ENCODE measurements around the gene HES5. TPM values are rescaled to one million over a fixed set of nuclear protein-coding genes. Genes with fewer than 3 reads are reported as not detected.

HES5 gene
- total RNA-seq, 6 experiments from 2014 or later = 0.18 to 0.25 TPM; not detected in 4

GRCh38 chr1:2520206-2520605, 9.9 kb downstream of the HES5 start:
- Histone ChIP-seq H3K9me3 (no peaks in the 10 kb centered on the region), H3K36me3 (peaks cover 6 to 57% (median 27%) of the 10 kb centered on the region in 4 donors), H3K4me3 (no peak overlapping the region), H3K27me3 (no peaks in the 10 kb centered on the region), H3K4me1 (peaks cover 0 to 38% (median 20%) of the 10 kb centered on the region in 4 donors), H3K27ac (no peak overlapping the region)
- ATAC-seq (no peak), DNase-seq (no peak)
- WGBS (ENCODE audit: insufficient coverage, low coverage, low lambda C conversion rate, missing lambda C conversion rate) = no CpG with 5 or more reads among the region's 20 CpGs
- TF ChIP-seq CTCF (IDR thresholded peaks at IDR 0.05) (no peak), POLR2A (IDR thresholded peaks at IDR 0.05) (no peak)
- intact Hi-C loops (cut with DNase I) = no loop called here

GRCh38 chr1:2519729-2520128, 10.3 kb downstream of the HES5 start:
- peaks cover 6 to 61% (median 29%) of the 10 kb centered on the region in 4 donors for H3K36me3 ChIP-seq
- no peak overlapping the region for H3K27ac ChIP-seq
- no peak for DNase-seq
- WGBS (ENCODE audit: insufficient coverage, low coverage, low lambda C conversion rate, missing lambda C conversion rate) = 81% methylated on average over 5 of the region's 30 CpGs
- no peaks in the 10 kb centered on the region for H3K9me3 ChIP-seq
- no peak for ATAC-seq
- intact Hi-C loops (cut with DNase I) = no loop called here
- H3K4me3 ChIP-seq = no peak overlapping the region
- no peaks in the 10 kb centered on the region for H3K27me3 ChIP-seq
- peaks cover 0 to 33% (median 16%) of the 10 kb centered on the region in 4 donors for H3K4me1 ChIP-seq
- TF ChIP-seq CTCF (IDR thresholded peaks at IDR 0.05) (no peak), POLR2A (IDR thresholded peaks at IDR 0.05) (no peak)

GRCh38 chr1:2519029-2519685, 10.9 kb downstream of the HES5 start:
- H3K27me3 ChIP-seq = no peaks in the 10 kb centered on the region
- H3K27ac ChIP-seq = no peak overlapping the region
- ATAC-seq = no peak
- H3K36me3 ChIP-seq = peaks cover 6 to 62% (median 29%) of the 10 kb centered on the region in 4 donors
- H3K9me3 ChIP-seq = no peaks in the 10 kb centered on the region
- TF ChIP-seq POLR2A (IDR thresholded peaks at IDR 0.05) (no peak), CTCF (IDR thresholded peaks at IDR 0.05) (no peak)
- peaks cover 0 to 27% (median 11%) of the 10 kb centered on the region in 4 donors for H3K4me1 ChIP-seq
- 94% methylated on average over 20 of the region's 25 CpGs for WGBS (ENCODE audit: insufficient coverage, low coverage, low lambda C conversion rate, missing lambda C conversion rate)
- intact Hi-C loops (cut with DNase I) = no loop called here
- H3K4me3 ChIP-seq = no peak overlapping the region
- no peak for DNase-seq

GRCh38 chr1:2518528-2518927, 11.5 kb downstream of the HES5 start:
- WGBS (ENCODE audit: insufficient coverage, low coverage, low lambda C conversion rate, missing lambda C conversion rate) = no CpG with 5 or more reads among the region's 26 CpGs
- intact Hi-C loops (cut with DNase I) = no loop called here
- no peak for TF ChIP-seq POLR2A (IDR thresholded peaks at IDR 0.05)
- no peak for TF ChIP-seq CTCF (IDR thresholded peaks at IDR 0.05)
- H3K4me3 ChIP-seq = no peak overlapping the region
- H3K36me3 ChIP-seq = peaks cover 6 to 68% (median 32%) of the 10 kb centered on the region in 4 donors
- no peak overlapping the region for H3K27ac ChIP-seq
- no peaks in the 10 kb centered on the region for H3K27me3 ChIP-seq
- DNase-seq (no peak), ATAC-seq (no peak)
- H3K9me3 ChIP-seq = no peaks in the 10 kb centered on the region
- H3K4me1 ChIP-seq = peaks cover 0 to 21% (median 8%) of the 10 kb centered on the region in 4 donors
